Endothelial cell of umbilical vein (primary cell): ENCODE results near the gene PPP1R26.

Experiments used
- CTCF ChIP-seq, 2 donors: IDR thresholded peaks; 1 replicate in 1 of 2; 2 replicates in 1 of 2; pipeline ENCODE4 v1.5.1; 2011; ENCODE audit warnings: low read length in 2 of 2, mild to moderate bottlenecking in 2 of 2, moderate library complexity in 2 of 2, control low read depth in 1 of 2, inconsistent platforms in 1 of 2, low read depth in 1 of 2; ENCODE audit not compliant: insufficient read depth in 1 of 2; ENCODE audit errors: extremely low read depth in 1 of 2
- EZH2 ChIP-seq: IDR thresholded peaks from 2 replicates; pipeline ENCODE4 v1.6.1; 2012; ENCODE audit warnings: borderline replicate concordance, low read depth, mild to moderate bottlenecking, moderate library complexity, low read length, inconsistent platforms; ENCODE audit not compliant: severe bottlenecking
- FOS ChIP-seq: IDR thresholded peaks from 2 replicates; pipeline ENCODE4 v1.6.1; 2011; ENCODE audit warnings: mild to moderate bottlenecking, low read length, moderate library complexity, borderline replicate concordance; ENCODE audit not compliant: insufficient read depth
- JUN ChIP-seq: IDR thresholded peaks from 2 replicates; pipeline ENCODE4 v1.6.1; 2011; ENCODE audit warnings: borderline replicate concordance, low read depth; ENCODE audit not compliant: insufficient read length, insufficient read depth
- MAX ChIP-seq: IDR thresholded peaks from 2 replicates; pipeline ENCODE4 v1.6.1; 2011; ENCODE audit not compliant: insufficient read depth, insufficient read length
- POLR2A ChIP-seq: IDR thresholded peaks from 2 replicates; pipeline ENCODE4 v1.6.1; 2012; ENCODE audit warnings: low read depth, mild to moderate bottlenecking, control low read depth, low read length
- POLR2AphosphoS5 ChIP-seq: IDR thresholded peaks from 2 replicates; pipeline ENCODE4 v1.6.1; 2012; ENCODE audit warnings: low read depth, mild to moderate bottlenecking, control low read depth, low read length, moderate library complexity; ENCODE audit not compliant: insufficient read depth

- TF ChIP-seq POLR2AphosphoS5, result no peak
- TF ChIP-seq CTCF (IDR thresholded peaks at IDR 0.05; ENCODE audit: extremely low read depth in 1 of 2, insufficient read depth in 1 of 2, low read depth in 1 of 2, low read length in 2 of 2), result no peak
- no peak for TF ChIP-seq EZH2
- no peak for TF ChIP-seq POLR2A
- no peak for TF ChIP-seq FOS
- no peak for TF ChIP-seq MAX
- no peak for TF ChIP-seq JUN
Measured at GRCh38 chr9:135490980-135491464, 11.4 kb downstream of the PPP1R26 start.
